ENCODE results near the gene ZNF618. TPM values are rescaled to one million over a fixed set of nuclear protein-coding genes. Genes with fewer than 3 reads are reported as not detected.

ZNF618 gene
- total RNA-seq, 1 experiment from 2014 or later = 29.4 TPM

DNA sequence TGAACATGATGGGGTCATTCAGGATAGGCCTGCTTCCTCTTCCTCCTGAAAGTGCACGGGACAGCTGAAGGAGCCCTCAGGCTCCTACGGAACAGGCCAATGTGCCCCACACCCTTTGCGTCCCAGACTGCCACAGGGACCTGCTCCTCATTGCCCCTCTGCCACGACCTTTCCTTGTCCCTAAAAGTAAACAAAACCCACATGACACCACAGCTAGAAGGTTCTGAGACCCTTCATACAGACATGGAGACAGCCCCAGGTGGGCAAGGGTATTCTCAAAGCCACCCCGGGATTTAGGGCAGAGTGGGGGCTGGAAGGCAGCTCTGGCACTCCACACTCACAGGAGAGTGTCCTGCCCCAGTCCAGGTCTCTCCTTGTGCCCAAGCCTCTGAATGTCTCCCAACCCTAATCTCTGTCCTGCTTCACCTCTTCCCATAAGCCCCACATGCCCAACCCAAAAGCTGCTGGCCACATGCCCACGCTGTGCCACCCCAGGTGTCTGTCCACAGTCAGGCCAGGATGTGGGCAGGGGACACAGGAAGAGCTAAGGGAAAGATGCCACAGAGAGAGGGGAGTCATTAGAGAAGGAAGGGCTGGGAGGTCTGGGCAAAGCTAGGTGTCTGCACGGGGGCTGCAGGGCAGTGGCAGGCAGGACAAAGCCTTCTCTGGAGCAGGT, 201.2 kb downstream of the ZNF618 start:
- intact Hi-C loops (cut with micrococcal nuclease; ENCODE audit: unreplicated experiment) = no loop called here
- ChIA-PET POLR2A (ENCODE audit: low non-redundant PET) (no interaction called here), CTCF (no interaction called here)
- Histone ChIP-seq H3K9me3 (ENCODE audit: low read depth, low read length, poor library complexity, severe bottlenecking) (no peaks in the 10 kb centered on the region), H3K4me1 (ENCODE audit: insufficient read depth, low read length, poor library complexity, severe bottlenecking) (no peaks in the 10 kb centered on the region), H3K4me3 (ENCODE audit: low read depth, low read length, poor library complexity, severe bottlenecking) (no peak overlapping the region), H3K36me3 (ENCODE audit: insufficient read depth, low read length, poor library complexity, severe bottlenecking) (no peaks in the 10 kb centered on the region), H3K27ac (ENCODE audit: low read depth, low read length, poor library complexity, severe bottlenecking) (no peak overlapping the region), H3K27me3 (replicated peaks; ENCODE audit: insufficient read depth, low read depth, low read length, poor library complexity) (peaks cover 8% of the 10 kb centered on the region)
- BruUV-seq (replicated peaks) = no TSS peak
- DNase-seq (ENCODE audit: low spot score) = no peak
- TF ChIP-seq EZH2 (IDR thresholded peaks at IDR 0.05; ENCODE audit: borderline replicate concordance, low read depth, low read length, poor library complexity, severe bottlenecking) = no peak
- TF ChIP-seq, protein P1, sequence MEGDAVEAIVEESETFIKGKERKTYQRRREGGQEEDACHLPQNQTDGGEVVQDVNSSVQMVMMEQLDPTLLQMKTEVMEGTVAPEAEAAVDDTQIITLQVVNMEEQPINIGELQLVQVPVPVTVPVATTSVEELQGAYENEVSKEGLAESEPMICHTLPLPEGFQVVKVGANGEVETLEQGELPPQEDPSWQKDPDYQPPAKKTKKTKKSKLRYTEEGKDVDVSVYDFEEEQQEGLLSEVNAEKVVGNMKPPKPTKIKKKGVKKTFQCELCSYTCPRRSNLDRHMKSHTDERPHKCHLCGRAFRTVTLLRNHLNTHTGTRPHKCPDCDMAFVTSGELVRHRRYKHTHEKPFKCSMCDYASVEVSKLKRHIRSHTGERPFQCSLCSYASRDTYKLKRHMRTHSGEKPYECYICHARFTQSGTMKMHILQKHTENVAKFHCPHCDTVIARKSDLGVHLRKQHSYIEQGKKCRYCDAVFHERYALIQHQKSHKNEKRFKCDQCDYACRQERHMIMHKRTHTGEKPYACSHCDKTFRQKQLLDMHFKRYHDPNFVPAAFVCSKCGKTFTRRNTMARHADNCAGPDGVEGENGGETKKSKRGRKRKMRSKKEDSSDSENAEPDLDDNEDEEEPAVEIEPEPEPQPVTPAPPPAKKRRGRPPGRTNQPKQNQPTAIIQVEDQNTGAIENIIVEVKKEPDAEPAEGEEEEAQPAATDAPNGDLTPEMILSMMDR (conservative IDR thresholded peaks at IDR 0.05; ENCODE audit: low read depth, low read length) = no peak

DNA sequence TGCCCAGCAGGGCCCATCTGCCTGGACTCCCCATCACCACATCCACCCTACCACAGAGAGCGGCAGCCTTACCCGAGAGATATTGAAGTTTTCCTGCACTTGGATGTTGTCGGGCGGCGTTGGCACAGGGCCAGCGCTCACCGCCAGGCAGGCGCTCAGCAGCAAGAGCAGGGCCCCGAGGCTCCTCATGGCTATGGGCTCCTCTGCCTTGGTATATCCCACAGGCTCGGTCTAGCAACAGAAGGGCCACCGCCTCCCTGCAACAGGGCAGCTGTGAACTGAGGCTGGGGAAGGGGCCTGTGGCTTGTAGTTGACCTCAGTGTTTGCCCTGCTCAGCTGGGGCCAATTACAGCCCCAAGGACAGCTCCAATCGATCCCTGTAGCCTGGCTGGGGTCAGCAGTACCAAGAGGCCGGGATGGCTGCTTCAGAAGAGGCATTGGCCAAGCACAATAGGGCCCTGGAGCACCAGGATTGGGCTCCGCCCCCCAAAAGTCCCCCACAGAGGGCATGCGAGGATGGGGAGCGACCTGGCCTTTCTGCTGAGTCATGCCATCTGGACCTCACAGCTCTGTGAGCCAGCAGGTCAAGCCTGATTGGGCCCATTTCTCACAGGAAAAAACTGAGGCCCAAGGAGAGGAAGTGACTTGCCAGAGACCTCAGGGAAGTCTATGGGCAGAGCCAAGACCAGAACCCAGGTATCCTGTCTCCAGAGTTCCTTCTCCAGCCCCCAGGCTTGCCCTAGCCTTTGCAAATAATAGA, 202.1 kb downstream of the ZNF618 start, which contains the start of gene AMBP:
AMBP (minus strand) TSS at position 280 of the 760 bp plus-strand sequence; CDS start at position 189, 91 bp downstream.
- DNase-seq (ENCODE audit: low spot score) = no peak
- no TSS peak for BruUV-seq (replicated peaks)
- Histone ChIP-seq H3K36me3 (ENCODE audit: insufficient read depth, low read length, poor library complexity, severe bottlenecking) (no peaks in the 10 kb centered on the region), H3K27ac (ENCODE audit: low read depth, low read length, poor library complexity, severe bottlenecking) (no peak within 1 kb of the TSS), H3K9me3 (ENCODE audit: low read depth, low read length, poor library complexity, severe bottlenecking) (no peaks in the 10 kb centered on the region), H3K4me3 (ENCODE audit: low read depth, low read length, poor library complexity, severe bottlenecking) (no peak within 1 kb of the TSS), H3K27me3 (replicated peaks; ENCODE audit: insufficient read depth, low read depth, low read length, poor library complexity) (peaks cover 8% of the 10 kb centered on the region), H3K4me1 (ENCODE audit: insufficient read depth, low read length, poor library complexity, severe bottlenecking) (no peaks in the 10 kb centered on the region)
- ChIA-PET CTCF (no interaction called here), POLR2A (ENCODE audit: low non-redundant PET) (no interaction called here)
- TF ChIP-seq EZH2 (IDR thresholded peaks at IDR 0.05; ENCODE audit: borderline replicate concordance, low read depth, low read length, poor library complexity, severe bottlenecking) = no peak
- TF ChIP-seq, protein P1 (conservative IDR thresholded peaks at IDR 0.05; ENCODE audit: low read depth, low read length) = no peak
- intact Hi-C loops (cut with micrococcal nuclease; ENCODE audit: unreplicated experiment) = no loop called here

DNA sequence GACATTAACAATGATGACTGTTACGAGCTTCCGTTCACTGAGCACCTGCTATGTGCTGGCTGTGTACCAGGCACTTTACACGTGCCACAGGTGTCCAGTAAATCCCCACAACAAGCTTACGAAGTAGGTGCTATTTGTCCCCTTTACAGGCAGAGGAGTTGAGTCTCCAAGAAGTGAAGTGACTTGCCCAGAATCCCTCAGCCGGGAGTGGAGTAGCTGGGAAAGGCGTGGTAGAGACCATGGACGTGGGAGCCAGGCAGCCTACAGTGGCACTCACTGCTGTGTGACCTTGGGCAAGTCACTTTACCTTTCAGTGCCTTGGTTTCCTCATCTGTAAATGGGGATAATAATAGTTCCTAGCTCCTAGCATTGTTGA, 202.7 kb downstream of the ZNF618 start:
- Histone ChIP-seq H3K4me1 (ENCODE audit: insufficient read depth, low read length, poor library complexity, severe bottlenecking) (no peaks in the 10 kb centered on the region), H3K36me3 (ENCODE audit: insufficient read depth, low read length, poor library complexity, severe bottlenecking) (no peaks in the 10 kb centered on the region), H3K27me3 (replicated peaks; ENCODE audit: insufficient read depth, low read depth, low read length, poor library complexity) (peaks cover 8% of the 10 kb centered on the region), H3K27ac (ENCODE audit: low read depth, low read length, poor library complexity, severe bottlenecking) (no peak overlapping the region), H3K4me3 (ENCODE audit: low read depth, low read length, poor library complexity, severe bottlenecking) (no peak overlapping the region), H3K9me3 (ENCODE audit: low read depth, low read length, poor library complexity, severe bottlenecking) (no peaks in the 10 kb centered on the region)
- no TSS peak for BruUV-seq (replicated peaks)
- intact Hi-C loops (cut with micrococcal nuclease; ENCODE audit: unreplicated experiment) = no loop called here
- TF ChIP-seq EZH2 (IDR thresholded peaks at IDR 0.05; ENCODE audit: borderline replicate concordance, low read depth, low read length, poor library complexity, severe bottlenecking) = no peak
- TF ChIP-seq, protein P1 (conservative IDR thresholded peaks at IDR 0.05; ENCODE audit: low read depth, low read length) = no peak
- no peak for DNase-seq (ENCODE audit: low spot score)
- ChIA-PET POLR2A (ENCODE audit: low non-redundant PET) (no interaction called here), CTCF (no interaction called here)

All from A673 (cell line).